Esophagus muscularis mucosa (tissue), 4 donors: Measurements from ENCODE around the gene WIF1.

ENCODE experiments used
- CTCF ChIP-seq, 3 experiments: fragments of 200-600 bp in 2 of 3; fragments of 450-650 bp in 1 of 3; sonication (generic) in 2 of 3; IDR thresholded peaks; one replicate each; pipeline ENCODE4 v1.5.1; 2017 to 2019; ENCODE audit warnings: antibody characterized with exemption in 3 of 3, mild to moderate bottlenecking in 2 of 3, moderate library complexity in 1 of 3
- EP300 ChIP-seq: sonication (generic); formaldehyde crosslinking; IDR thresholded peaks from one replicate; pipeline ENCODE4 v1.6.1; 2017; ENCODE audit warnings: antibody characterized with exemption
- POLR2A ChIP-seq: fragments of 450-650 bp; IDR thresholded peaks from one replicate; pipeline ENCODE4 v1.6.1; 2017; ENCODE audit warnings: antibody characterized with exemption, moderate library complexity, mild to moderate bottlenecking, low read depth
- POLR2AphosphoS5 ChIP-seq, 2 donors: sonication (generic); formaldehyde crosslinking; IDR thresholded peaks; one replicate each; pipeline ENCODE4 v1.6.1; 2017; ENCODE audit warnings: antibody characterized with exemption in 2 of 2

- TF ChIP-seq POLR2AphosphoS5 (IDR thresholded peaks at IDR 0.05) = no peak
- TF ChIP-seq POLR2A = no peak
- no peak for TF ChIP-seq CTCF (IDR thresholded peaks at IDR 0.05)
- TF ChIP-seq EP300 = no peak
These were observed 110.7 kb downstream of the WIF1 start for GRCh38 chr12:65010437-65010836.
